Uterus (tissue), 2 donors: ENCODE results near the gene OAT.

ENCODE experiments used
- POLR2A ChIP-seq, 2 donors: fragments of 450-650 bp; IDR thresholded peaks; one replicate each; pipeline ENCODE4 v1.6.1; 2016; ENCODE audit warnings: antibody characterized with exemption in 2 of 2, mild to moderate bottlenecking in 1 of 2, moderate library complexity in 1 of 2
- TF ChIP-seq, protein P1 (sequence below), 4 experiments: fragments of 200-600 bp in 2 of 4; fragments of 450-650 bp in 2 of 4; sonication (generic) in 2 of 4; IDR thresholded peaks; one replicate each; pipeline ENCODE4 v1.5.1; 2016 to 2019; ENCODE audit warnings: antibody characterized with exemption in 4 of 4, mild to moderate bottlenecking in 2 of 4, moderate library complexity in 1 of 4

DNA sequence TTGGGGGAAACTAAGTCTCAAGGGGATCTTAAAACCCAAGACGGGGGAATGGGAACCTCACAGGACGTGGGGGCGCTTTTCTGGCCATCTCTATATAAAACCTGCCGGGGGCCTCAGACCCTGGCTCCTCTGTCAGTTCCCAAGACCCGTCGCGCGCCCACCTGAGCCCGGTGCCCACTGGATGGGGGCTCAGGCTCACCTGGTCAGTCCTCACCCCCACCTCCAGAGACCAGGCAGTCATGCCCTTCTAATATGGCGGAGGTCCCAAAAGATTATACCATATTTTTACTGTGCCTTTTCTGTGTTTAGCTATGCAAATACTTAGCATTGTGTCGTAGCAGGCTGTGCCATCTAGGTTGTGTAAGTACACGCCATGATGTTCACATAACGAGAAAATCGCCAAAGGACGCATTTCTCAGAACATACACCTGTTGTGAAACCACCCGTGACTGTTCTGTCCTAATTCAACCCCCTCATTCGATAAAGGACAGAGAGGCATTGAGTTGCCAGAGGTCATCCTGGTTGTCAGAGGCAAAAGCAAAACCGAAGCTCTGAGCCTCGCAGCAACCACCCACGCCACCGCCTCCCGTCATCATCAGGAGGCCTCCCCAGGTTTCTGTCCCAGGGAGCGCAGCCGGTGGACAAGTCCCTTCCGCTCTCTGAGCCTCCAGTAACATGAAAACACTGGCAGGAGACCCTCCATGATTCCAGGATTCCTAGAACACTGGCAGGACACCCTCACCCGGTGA is 28.9 kb downstream of the OAT start:
- TF ChIP-seq, protein P1, sequence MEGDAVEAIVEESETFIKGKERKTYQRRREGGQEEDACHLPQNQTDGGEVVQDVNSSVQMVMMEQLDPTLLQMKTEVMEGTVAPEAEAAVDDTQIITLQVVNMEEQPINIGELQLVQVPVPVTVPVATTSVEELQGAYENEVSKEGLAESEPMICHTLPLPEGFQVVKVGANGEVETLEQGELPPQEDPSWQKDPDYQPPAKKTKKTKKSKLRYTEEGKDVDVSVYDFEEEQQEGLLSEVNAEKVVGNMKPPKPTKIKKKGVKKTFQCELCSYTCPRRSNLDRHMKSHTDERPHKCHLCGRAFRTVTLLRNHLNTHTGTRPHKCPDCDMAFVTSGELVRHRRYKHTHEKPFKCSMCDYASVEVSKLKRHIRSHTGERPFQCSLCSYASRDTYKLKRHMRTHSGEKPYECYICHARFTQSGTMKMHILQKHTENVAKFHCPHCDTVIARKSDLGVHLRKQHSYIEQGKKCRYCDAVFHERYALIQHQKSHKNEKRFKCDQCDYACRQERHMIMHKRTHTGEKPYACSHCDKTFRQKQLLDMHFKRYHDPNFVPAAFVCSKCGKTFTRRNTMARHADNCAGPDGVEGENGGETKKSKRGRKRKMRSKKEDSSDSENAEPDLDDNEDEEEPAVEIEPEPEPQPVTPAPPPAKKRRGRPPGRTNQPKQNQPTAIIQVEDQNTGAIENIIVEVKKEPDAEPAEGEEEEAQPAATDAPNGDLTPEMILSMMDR (IDR thresholded peaks at IDR 0.05), result no peak
- TF ChIP-seq POLR2A (IDR thresholded peaks at IDR 0.05), result no peak
